Measurements from ENCODE around the gene ENTPD8.

ENTPD8 gene

DNA sequence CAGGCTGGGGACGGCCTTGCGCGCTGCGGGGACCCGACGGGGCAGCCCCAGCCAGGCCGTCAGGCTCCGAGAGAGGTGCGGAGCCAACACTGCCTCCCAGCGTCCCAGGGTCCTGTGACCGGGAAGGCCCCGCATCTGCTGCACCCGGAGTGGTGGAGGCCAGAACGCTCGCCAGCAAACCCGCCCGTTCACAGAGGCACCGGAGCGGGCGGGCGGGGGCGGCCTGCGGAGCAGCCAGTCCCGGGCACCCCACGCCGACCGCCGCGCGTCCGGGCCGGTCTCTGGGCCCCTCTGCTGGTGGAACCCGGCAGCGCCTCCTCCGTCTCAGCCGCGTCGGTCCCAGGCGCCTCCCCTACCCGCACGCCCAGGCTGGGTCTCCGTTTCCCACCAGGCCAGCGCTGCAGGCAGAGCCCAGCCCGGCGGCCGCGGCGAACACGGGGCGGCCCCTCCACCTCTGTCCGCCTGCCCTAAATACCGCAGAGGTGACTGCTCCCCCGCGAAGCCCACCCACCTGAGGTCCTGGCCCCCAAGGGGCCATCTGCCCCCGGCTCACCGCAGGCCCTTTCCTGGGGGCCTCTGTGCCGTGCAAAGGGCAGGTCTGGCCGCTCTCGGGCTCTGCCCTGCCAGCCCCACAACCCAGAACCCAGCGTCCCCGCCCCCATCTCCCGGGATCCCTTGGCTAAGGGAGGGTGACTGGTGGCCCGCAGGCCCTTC, 34.1 kb downstream of the ENTPD8 start:
- peak overlapping the region; percentile 97 for H3K14ac ChIP-seq (ENCODE audit: low read length)
- peaks cover 0 to 3% of the 10 kb centered on the region in 2 donors for H3K36me3 ChIP-seq (replicated peaks in 1 of 2; ENCODE audit: control insufficient read depth in 2 of 2, insufficient read depth in 2 of 2, low read length in 2 of 2)
- H2BK15ac ChIP-seq (ENCODE audit: low read length) = peak overlapping the region; percentile 96
- no peak overlapping the region for H3K27ac ChIP-seq (replicated peaks; ENCODE audit: low read length)
- H2BK120ac ChIP-seq (ENCODE audit: low read depth, low read length) = peak overlapping the region; percentile 61
- H3K4ac ChIP-seq (ENCODE audit: low read length) = no peak overlapping the region
- no CpG with 5 or more reads among the region's 63 CpGs for WGBS, 2 donors (ENCODE audit: extremely low coverage in 2 of 2, insufficient read length in 2 of 2, insufficient replicate concordance in 1 of 2)
- peak overlapping the region; percentile 17 for H4K8ac ChIP-seq (ENCODE audit: low read depth, low read length)
- H4K91ac ChIP-seq (ENCODE audit: low read depth, low read length, poor library complexity) = peak overlapping the region; percentile 85
- no peaks in the 10 kb centered on the region for H3K9me3 ChIP-seq (replicated peaks in 1 of 2; ENCODE audit: control insufficient read depth in 2 of 2, insufficient read depth in 1 of 2, low read depth in 1 of 2, low read length in 2 of 2)
- peak overlapping the region; percentile 58 for H2BK12ac ChIP-seq (ENCODE audit: low read length)
- peak overlapping the region; percentile 97 for H3K18ac ChIP-seq (ENCODE audit: low read length)
- peak overlapping the region; percentile 75 for H2BK5ac ChIP-seq (ENCODE audit: low read length)
- peak overlapping the region; percentile 90 for H2AFZ ChIP-seq (ENCODE audit: low read length)
- peak; percentile 77 for DNase-seq (ENCODE audit: low spot score)
- H3K27me3 ChIP-seq (ENCODE audit: control insufficient read depth in 3 of 3, insufficient read depth in 3 of 3, low read depth in 1 of 3, low read length in 3 of 3) = peaks cover 0 to 5% (median 0%) of the 10 kb centered on the region in 3 experiments
- H3K4me1 ChIP-seq (ENCODE audit: control insufficient read depth in 2 of 2, insufficient read depth in 1 of 2, low read depth in 1 of 2, low read length in 2 of 2) = peaks cover 10 to 15% of the 10 kb centered on the region in 2 donors
- peak overlapping the region; percentile 99 for H2AK5ac ChIP-seq (ENCODE audit: low read depth, low read length)
- H3K9ac ChIP-seq (ENCODE audit: low read depth, low read length, poor library complexity) = peak overlapping the region; percentile 44
- H3K4me2 ChIP-seq (ENCODE audit: insufficient read depth, low read length, poor library complexity, severe bottlenecking) = peak overlapping the region; percentile 65
- peak overlapping the region; percentile 65 for H3K23ac ChIP-seq (ENCODE audit: low read depth, low read length, poor library complexity)
- H3K79me1 ChIP-seq (ENCODE audit: low read depth, low read length) = peaks cover 9% of the 10 kb centered on the region
- peak overlapping the region; percentile 28 to 64 for H3K4me3 ChIP-seq (ENCODE audit: low read length in 2 of 2)

DNA sequence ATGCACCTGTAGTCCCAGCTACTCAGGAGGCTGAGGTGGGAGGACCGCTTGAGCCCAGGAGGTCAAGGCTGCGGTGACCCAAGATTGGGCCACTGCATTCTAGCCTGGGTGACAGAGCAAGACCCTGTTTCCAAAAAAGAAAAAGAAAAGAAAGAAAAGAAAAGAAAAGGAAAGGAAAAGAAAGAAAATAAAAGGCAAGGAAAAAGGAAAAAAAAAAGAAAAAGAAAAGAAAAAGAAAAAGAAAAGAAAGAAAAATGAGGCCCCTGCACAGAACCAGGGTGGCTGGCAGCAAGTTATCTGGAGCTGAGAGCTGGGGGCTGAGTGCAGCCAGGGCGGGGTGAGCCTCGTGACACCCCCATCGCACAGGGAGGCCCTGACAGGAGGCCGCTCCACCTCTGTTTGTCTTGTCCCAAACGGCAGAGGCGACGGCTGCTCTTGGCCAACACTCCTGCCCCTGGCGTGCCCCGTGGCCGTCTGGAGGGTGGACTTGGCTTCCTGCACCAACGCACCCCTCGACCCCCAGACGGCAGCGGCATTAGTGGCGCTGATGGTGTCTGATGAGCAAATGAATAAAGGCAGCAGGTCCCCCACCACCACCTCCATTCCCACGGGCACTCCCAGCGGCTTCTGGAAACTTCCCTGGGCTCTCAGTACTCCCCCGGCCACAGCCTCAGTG, 34.9 kb downstream of the ENTPD8 start:
- Histone ChIP-seq H4K8ac (ENCODE audit: low read depth, low read length) (no peak overlapping the region), H3K36me3 (replicated peaks in 1 of 2; ENCODE audit: control insufficient read depth in 2 of 2, insufficient read depth in 2 of 2, low read length in 2 of 2) (peaks cover 0 to 3% of the 10 kb centered on the region in 2 donors), H3K4me3 (ENCODE audit: low read length in 2 of 2) (no peak overlapping the region), H2BK120ac (ENCODE audit: low read depth, low read length) (no peak overlapping the region), H3K9me3 (replicated peaks in 1 of 2; ENCODE audit: control insufficient read depth in 2 of 2, insufficient read depth in 1 of 2, low read depth in 1 of 2, low read length in 2 of 2) (no peaks in the 10 kb centered on the region), H3K4ac (ENCODE audit: low read length) (peak overlapping the region; percentile 99), H3K18ac (ENCODE audit: low read length) (peak overlapping the region; percentile 97), H3K79me1 (ENCODE audit: low read depth, low read length) (peaks cover 9% of the 10 kb centered on the region), H3K4me2 (ENCODE audit: insufficient read depth, low read length, poor library complexity, severe bottlenecking) (peak overlapping the region; percentile 65), H3K23ac (ENCODE audit: low read depth, low read length, poor library complexity) (peak overlapping the region; percentile 96), H3K4me1 (ENCODE audit: control insufficient read depth in 2 of 2, insufficient read depth in 1 of 2, low read depth in 1 of 2, low read length in 2 of 2) (peaks cover 10 to 11% of the 10 kb centered on the region in 2 donors), H2AK5ac (ENCODE audit: low read depth, low read length) (peak overlapping the region; percentile 99), H3K27me3 (ENCODE audit: control insufficient read depth in 3 of 3, insufficient read depth in 3 of 3, low read depth in 1 of 3, low read length in 3 of 3) (peaks cover 0 to 5% (median 0%) of the 10 kb centered on the region in 3 experiments), H2BK5ac (ENCODE audit: low read length) (no peak overlapping the region), H3K14ac (ENCODE audit: low read length) (peak overlapping the region; percentile 31), H3K27ac (replicated peaks; ENCODE audit: low read length) (no peak overlapping the region), H2BK12ac (ENCODE audit: low read length) (peak overlapping the region; percentile 90), H4K91ac (ENCODE audit: low read depth, low read length, poor library complexity) (peak overlapping the region; percentile 98), H2AFZ (ENCODE audit: low read length) (peak overlapping the region; percentile 90), H2BK15ac (ENCODE audit: low read length) (peak overlapping the region; percentile 92), H3K9ac (ENCODE audit: low read depth, low read length, poor library complexity) (no peak overlapping the region)
- no CpG with 5 or more reads among the region's 20 CpGs for WGBS, 2 donors (ENCODE audit: extremely low coverage in 2 of 2, insufficient read length in 2 of 2, insufficient replicate concordance in 1 of 2)
- DNase-seq (ENCODE audit: low spot score) = no peak

DNA sequence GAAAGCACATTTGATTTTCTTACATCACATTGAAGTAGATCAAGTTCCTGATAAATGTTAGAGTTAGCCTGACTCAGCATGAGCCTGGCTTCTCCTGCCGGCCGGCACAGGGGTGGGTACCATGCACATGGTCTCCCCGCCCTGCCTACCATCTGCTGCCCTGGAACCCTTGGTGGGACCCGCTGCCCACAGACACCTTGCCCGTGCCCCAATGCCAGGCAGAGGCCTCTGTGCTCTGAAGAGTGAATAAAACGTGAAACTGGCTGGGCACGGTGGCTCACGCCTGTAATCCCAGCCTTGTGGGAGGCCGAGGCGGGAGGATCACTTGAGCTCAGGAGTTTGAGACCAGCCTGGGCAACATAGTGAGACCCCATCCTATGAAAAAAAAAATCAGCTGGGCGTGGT, 35.5 kb downstream of the ENTPD8 start:
- no peak overlapping the region for H3K4me3 ChIP-seq (ENCODE audit: low read length in 2 of 2)
- H3K23ac ChIP-seq (ENCODE audit: low read depth, low read length, poor library complexity) = peak overlapping the region; percentile 75
- H2BK120ac ChIP-seq (ENCODE audit: low read depth, low read length) = no peak overlapping the region
- H2BK5ac ChIP-seq (ENCODE audit: low read length) = no peak overlapping the region
- H2AFZ ChIP-seq (ENCODE audit: low read length) = no peak overlapping the region
- H2BK15ac ChIP-seq (ENCODE audit: low read length) = no peak overlapping the region
- no peak overlapping the region for H3K4ac ChIP-seq (ENCODE audit: low read length)
- H2AK5ac ChIP-seq (ENCODE audit: low read depth, low read length) = peak overlapping the region; percentile 74
- H2BK12ac ChIP-seq (ENCODE audit: low read length) = peak overlapping the region; percentile 63
- WGBS, 2 donors (ENCODE audit: extremely low coverage in 2 of 2, insufficient read length in 2 of 2, insufficient replicate concordance in 1 of 2) = no CpG with 5 or more reads among the region's 11 CpGs
- peak overlapping the region; percentile 33 for H3K18ac ChIP-seq (ENCODE audit: low read length)
- no peak overlapping the region for H4K91ac ChIP-seq (ENCODE audit: low read depth, low read length, poor library complexity)
- no peak overlapping the region for H3K27ac ChIP-seq (replicated peaks; ENCODE audit: low read length)
- H3K36me3 ChIP-seq (replicated peaks in 1 of 2; ENCODE audit: control insufficient read depth in 2 of 2, insufficient read depth in 2 of 2, low read length in 2 of 2) = peaks cover 0 to 3% of the 10 kb centered on the region in 2 donors
- peaks cover 9% of the 10 kb centered on the region for H3K79me1 ChIP-seq (ENCODE audit: low read depth, low read length)
- H3K4me2 ChIP-seq (ENCODE audit: insufficient read depth, low read length, poor library complexity, severe bottlenecking) = no peak overlapping the region
- H3K9ac ChIP-seq (ENCODE audit: low read depth, low read length, poor library complexity) = no peak overlapping the region
- no peak overlapping the region for H4K8ac ChIP-seq (ENCODE audit: low read depth, low read length)
- H3K14ac ChIP-seq (ENCODE audit: low read length) = no peak overlapping the region
- peaks cover 0 to 5% (median 0%) of the 10 kb centered on the region in 3 experiments for H3K27me3 ChIP-seq (ENCODE audit: control insufficient read depth in 3 of 3, insufficient read depth in 3 of 3, low read depth in 1 of 3, low read length in 3 of 3)
- no peak for DNase-seq (ENCODE audit: low spot score)
- H3K9me3 ChIP-seq (replicated peaks in 1 of 2; ENCODE audit: control insufficient read depth in 2 of 2, insufficient read depth in 1 of 2, low read depth in 1 of 2, low read length in 2 of 2) = peaks cover 0 to 2% of the 10 kb centered on the region in 2 donors
- peaks cover 10 to 11% of the 10 kb centered on the region in 2 donors for H3K4me1 ChIP-seq (ENCODE audit: control insufficient read depth in 2 of 2, insufficient read depth in 1 of 2, low read depth in 1 of 2, low read length in 2 of 2)
